ENCODE data around the gene TSPAN1.
"Not testable (repeated sequence)": the region's sequence is repeated elsewhere in the genome, so short reads cannot be mapped to it uniquely, and the experiment has no call there.

The TSPAN1 gene

GRCh38 chr1:46219551-46220520, 44.9 kb downstream of the TSPAN1 start:
- no peak for DNase-seq (ENCODE audit: low read depth)

GRCh38 chr1:46220808-46221207, 45.9 kb downstream of the TSPAN1 start:
- no peak for DNase-seq (ENCODE audit: low read depth)

GRCh38 chr1:46221749-46222148, 46.9 kb downstream of the TSPAN1 start:
- no peak for DNase-seq (ENCODE audit: low read depth)

DNA sequence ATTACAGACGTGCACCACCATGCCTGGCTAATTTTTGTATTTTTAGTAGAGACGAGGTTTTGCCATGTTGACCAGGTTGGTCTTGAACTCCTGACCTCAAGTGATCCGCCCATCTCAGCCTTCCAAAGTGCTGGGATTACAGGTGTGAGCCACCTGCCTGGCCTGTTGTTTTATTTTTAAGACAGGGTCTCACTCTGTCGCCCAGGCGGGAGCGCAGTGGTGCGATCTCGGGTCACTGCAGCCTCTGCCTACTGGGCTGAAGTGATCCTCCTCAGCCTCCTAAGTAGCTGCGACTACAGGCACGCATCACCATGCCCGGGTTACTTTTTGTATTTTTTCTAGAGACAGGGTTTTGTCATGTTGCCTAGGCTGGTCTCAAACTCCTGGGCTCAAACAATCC, 48.2 kb downstream of the TSPAN1 start:
- not testable (repeated sequence) for DNase-seq (ENCODE audit: low read depth)

GRCh38 chr1:46223472-46223943, 48.6 kb downstream of the TSPAN1 start:
- DNase-seq (ENCODE audit: low read depth), result peak; percentile 43

GRCh38 chr1:46224966-46225365, 50.1 kb downstream of the TSPAN1 start:
- DNase-seq (ENCODE audit: low read depth), result no peak

GRCh38 chr1:46231231-46231630, 56.3 kb downstream of the TSPAN1 start:
- not testable (repeated sequence) for DNase-seq (ENCODE audit: low read depth)
